Limb (tissue), 2 donors: ENCODE measurements around the gene CCDC63.
"Not testable (repeated sequence)": the region's sequence is repeated elsewhere in the genome, so short reads cannot be mapped to it uniquely, and the experiment has no call there.

Experiments used
- DNase-seq, 2 donors: peaks; one replicate each; pipeline ENCODE4 v3.0.0-alpha.2; 2016; ENCODE audit errors: extremely low spot score in 2 of 2

Gene CCDC63

GRCh38 chr12:110950466-110950865 lies 103.7 kb downstream of the CCDC63 start:
- DNase-seq: not testable (repeated sequence)

GRCh38 chr12:110950867-110951266 lies 104.1 kb downstream of the CCDC63 start:
- DNase-seq: not testable (repeated sequence)
